Fibroblast of upper back skin (primary cell): Measurements from ENCODE around the gene CDK3.
A peak's percentile ranks its signal among the peaks of the same experiment; 100 is the strongest.

Source experiments
- DNase-seq: peaks from one replicate; pipeline ENCODE4 v3.0.0-alpha.2; 2013

Gene CDK3

GRCh38 chr17:75994802-75995370 lies 5.8 kb upstream of the CDK3 start:
- no peak for DNase-seq

- DNase-seq: no peak
Observed at GRCh38 chr17:75995385-75995925, 5.2 kb upstream of the CDK3 start.

- peak; percentile 61 for DNase-seq
Observed at GRCh38 chr17:75996665-75997590, 3.7 kb upstream of the CDK3 start.

- no peak for DNase-seq
Observed at GRCh38 chr17:75998327-75998795, 2.3 kb upstream of the CDK3 start.

- DNase-seq: no peak
Observed at GRCh38 chr17:76000016-76000754, 470 bp upstream of the CDK3 start.

- no peak for DNase-seq
Observed at GRCh38 chr17:76002100-76002499, 1.4 kb downstream of the CDK3 start.

GRCh38 chr17:76003915-76004314 lies 3.3 kb downstream of the CDK3 start:
- no peak for DNase-seq

GRCh38 chr17:76004750-76005262 lies 4.2 kb downstream of the CDK3 start:
- DNase-seq: peak; percentile 29

GRCh38 chr17:76005263-76006149 lies 4.9 kb downstream of the CDK3 start:
- DNase-seq: peak; percentile 68

GRCh38 chr17:76007131-76007849 lies 6.6 kb downstream of the CDK3 start:
- DNase-seq: no peak

- no peak for DNase-seq
Observed at GRCh38 chr17:76007850-76008165, 7.2 kb downstream of the CDK3 start.

- no peak for DNase-seq
Observed at GRCh38 chr17:76008208-76008607, 7.6 kb downstream of the CDK3 start.

GRCh38 chr17:76008630-76009425 lies 8.2 kb downstream of the CDK3 start:
- DNase-seq: no peak

- DNase-seq: no peak
Observed at GRCh38 chr17:76009447-76009846, 8.8 kb downstream of the CDK3 start.

GRCh38 chr17:76009969-76010661 lies 9.5 kb downstream of the CDK3 start:
- no peak for DNase-seq

GRCh38 chr17:76011951-76012350 lies 11.3 kb downstream of the CDK3 start:
- DNase-seq: no peak

- DNase-seq: no peak
Observed at GRCh38 chr17:76013377-76013932, 12.8 kb downstream of the CDK3 start.

GRCh38 chr17:76014100-76014924 lies 13.7 kb downstream of the CDK3 start:
- peak; percentile 61 for DNase-seq

GRCh38 chr17:76014925-76015261 lies 14.2 kb downstream of the CDK3 start:
- DNase-seq: no peak
